ENCODE data around the gene MVK.

MVK gene

GRCh38 chr12:109635717-109636116, 62.1 kb downstream of the MVK start:
- no peak for DNase-seq (ENCODE audit: low spot score)

DNA sequence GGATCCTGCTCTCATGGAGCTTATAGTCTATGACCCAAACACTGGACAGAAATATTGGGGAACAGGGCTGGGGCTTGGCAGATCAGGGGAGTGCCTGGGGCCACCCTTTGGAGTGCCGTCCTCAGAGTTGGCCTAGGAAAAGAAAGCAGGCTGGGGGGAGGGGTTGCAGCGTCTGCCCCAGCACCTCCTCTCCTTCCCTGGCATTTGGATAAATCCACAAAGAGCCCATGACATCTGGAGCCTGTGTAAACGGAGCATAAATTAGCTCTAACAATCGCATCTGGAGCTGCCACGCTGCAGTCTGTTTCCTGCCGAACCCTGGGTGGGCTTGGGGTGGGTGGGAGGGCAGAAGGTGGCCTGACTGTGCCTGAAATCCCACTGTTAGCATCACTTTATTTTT, 63.8 kb downstream of the MVK start:
- DNase-seq (ENCODE audit: low spot score), result no peak

GRCh38 chr12:109637996-109638395, 64.4 kb downstream of the MVK start:
- DNase-seq (ENCODE audit: low spot score), result no peak

DNA sequence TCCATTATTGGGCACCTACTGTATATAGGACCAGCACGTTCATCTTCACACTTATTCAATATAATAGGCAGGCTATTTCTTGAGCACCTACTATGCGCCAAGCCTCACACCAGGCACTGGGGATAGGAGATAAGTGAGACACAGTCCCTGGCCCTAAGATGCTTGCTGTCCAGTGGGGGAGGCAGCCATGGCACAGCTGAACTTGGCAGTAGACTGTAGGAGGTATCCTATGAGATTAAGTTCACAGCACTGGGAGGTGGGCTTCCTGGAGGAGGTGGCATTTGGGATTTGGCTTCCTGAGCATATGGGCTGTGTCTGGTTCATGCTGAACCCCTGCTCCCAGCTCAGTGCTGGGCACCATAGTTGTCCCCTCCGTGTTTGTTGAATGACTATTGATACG, 65.1 kb downstream of the MVK start:
- DNase-seq (ENCODE audit: low spot score), result no peak

- no peak for DNase-seq (ENCODE audit: low spot score)
Measured at GRCh38 chr12:109639151-109639872, 65.7 kb downstream of the MVK start.

- no peak for DNase-seq (ENCODE audit: low spot score)
Measured at GRCh38 chr12:109640961-109641360, 67.4 kb downstream of the MVK start.

DNA sequence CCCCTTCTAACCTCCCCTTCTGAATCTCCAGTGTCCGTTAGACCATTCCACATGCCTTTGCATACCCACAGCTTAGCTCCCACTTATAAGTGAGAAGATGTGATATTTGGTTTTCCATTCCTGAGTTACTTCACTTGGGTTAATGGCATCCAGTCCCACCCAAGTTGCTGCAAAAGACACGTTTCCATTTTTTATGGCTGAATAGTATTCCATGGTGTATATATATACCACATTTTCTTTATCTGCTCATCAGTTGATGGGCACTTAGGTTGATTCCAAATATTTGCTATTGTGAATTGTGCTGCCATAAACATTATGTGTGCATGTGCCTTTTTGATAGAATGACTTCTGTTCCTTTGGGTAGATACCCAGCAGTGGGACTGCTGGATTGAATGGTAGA, 67.8 kb downstream of the MVK start:
- DNase-seq (ENCODE audit: low spot score), result no peak

- DNase-seq (ENCODE audit: low spot score), result no peak
Measured at GRCh38 chr12:109642506-109643132, 69.0 kb downstream of the MVK start.

- no peak for DNase-seq (ENCODE audit: low spot score)
Measured at GRCh38 chr12:109645194-109645593, 71.6 kb downstream of the MVK start.

- DNase-seq (ENCODE audit: low spot score), result no peak
Measured at GRCh38 chr12:109645708-109646107, 72.1 kb downstream of the MVK start.

All from pons (tissue), 1 donor.